ENCODE data around the gene PPA2. TPM values are rescaled to one million over a fixed set of nuclear protein-coding genes. Genes with fewer than 3 reads are reported as not detected.

PPA2 gene
- total RNA-seq, 4 donors from 2014 or later: 56.4 to 82.8 (median 60.2) TPM

GRCh38 chr4:105458001-105458400 lies 15.9 kb downstream of the PPA2 start:
- TF ChIP-seq, protein P1, sequence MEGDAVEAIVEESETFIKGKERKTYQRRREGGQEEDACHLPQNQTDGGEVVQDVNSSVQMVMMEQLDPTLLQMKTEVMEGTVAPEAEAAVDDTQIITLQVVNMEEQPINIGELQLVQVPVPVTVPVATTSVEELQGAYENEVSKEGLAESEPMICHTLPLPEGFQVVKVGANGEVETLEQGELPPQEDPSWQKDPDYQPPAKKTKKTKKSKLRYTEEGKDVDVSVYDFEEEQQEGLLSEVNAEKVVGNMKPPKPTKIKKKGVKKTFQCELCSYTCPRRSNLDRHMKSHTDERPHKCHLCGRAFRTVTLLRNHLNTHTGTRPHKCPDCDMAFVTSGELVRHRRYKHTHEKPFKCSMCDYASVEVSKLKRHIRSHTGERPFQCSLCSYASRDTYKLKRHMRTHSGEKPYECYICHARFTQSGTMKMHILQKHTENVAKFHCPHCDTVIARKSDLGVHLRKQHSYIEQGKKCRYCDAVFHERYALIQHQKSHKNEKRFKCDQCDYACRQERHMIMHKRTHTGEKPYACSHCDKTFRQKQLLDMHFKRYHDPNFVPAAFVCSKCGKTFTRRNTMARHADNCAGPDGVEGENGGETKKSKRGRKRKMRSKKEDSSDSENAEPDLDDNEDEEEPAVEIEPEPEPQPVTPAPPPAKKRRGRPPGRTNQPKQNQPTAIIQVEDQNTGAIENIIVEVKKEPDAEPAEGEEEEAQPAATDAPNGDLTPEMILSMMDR (IDR thresholded peaks at IDR 0.05; ENCODE audit: low read depth): no peak

DNA sequence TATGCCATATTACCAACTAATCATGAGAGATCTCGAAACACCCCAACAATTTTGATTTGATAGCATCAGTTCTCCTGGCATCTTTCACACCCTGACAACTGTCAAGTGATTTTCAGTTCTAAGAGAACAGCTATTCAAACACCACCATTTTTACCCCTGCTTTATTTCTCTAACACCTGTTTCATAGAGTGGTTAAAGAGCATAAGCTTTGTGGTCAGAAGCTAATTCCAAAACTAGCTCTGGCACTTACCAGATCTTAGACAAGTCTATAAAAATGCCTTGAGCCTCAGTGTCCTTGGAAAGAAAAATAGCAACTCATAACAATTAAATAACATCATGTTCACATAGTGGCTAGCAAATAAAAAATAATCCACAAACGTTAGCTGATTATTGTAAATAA lies 17.9 kb downstream of the PPA2 start:
- TF ChIP-seq, protein P1 (IDR thresholded peaks at IDR 0.05; ENCODE audit: low read depth): no peak

DNA sequence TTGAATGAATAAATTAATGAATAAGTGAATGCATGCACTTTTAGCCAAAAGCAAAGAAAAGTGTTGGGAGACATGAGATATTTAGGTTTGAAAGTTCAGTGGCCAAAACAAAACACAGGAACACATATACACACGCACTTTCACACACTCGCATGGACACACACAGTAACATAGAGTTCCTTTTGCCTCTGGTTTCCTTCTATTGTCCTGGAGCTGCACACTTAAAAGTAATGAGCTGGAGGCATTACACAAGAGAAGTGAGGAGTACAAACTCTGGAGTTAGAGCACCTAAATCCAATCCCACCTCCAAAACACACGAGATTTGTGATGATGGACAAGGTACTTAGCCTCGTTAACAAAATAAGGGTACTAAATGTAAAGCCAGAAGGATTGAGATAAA lies 18.7 kb downstream of the PPA2 start:
- TF ChIP-seq, protein P1 (IDR thresholded peaks at IDR 0.05; ENCODE audit: low read depth): no peak

DNA sequence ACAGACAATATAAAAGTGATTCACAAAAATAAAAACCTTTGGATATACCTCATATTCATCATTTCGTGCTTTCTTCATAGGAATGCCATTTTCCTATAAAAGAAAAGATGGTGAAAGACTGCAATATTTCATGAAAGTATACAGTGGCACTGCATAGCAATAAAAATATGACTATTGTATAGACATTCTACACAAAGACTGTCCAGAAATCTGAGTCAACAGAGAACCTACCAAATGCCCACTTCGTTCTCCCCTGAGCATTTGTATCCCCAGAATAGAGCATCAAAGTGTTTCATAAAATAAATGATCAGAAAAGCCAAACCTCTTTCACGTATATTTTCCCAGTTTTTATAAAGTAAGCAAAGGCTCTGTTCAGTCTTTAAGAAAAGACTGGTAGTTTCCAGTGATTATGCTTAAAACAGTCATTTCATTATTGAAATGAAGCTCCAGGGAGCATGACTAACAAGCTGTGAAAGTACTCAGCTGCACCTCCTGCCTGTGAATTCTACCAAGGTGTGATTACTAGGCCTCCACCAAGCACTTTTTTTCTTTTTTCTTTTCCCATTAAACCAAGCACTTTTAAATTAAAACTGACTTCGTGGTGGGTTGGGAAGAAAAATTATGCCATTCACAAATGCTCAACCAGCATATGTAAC lies 20.2 kb downstream of the PPA2 start:
- TF ChIP-seq, protein P1 (IDR thresholded peaks at IDR 0.05; ENCODE audit: low read depth): no peak

DNA sequence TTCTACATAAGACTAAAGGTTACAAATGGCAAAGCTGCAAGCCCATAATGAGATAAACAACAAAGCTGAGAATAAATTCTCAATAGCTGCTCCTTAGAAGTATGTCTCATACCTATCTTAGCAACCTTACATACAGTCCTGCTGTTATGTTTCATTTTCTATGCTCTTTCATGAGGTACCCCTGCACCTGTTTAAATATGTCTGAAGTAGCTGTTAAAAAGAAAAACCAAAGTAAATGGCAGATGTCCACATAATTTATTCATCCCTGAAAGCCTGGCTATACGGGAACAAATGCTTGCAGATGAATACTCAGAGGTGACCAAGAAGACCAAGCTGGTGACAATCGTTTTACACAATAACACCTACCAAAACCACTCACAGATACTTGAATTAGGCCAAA lies 22.5 kb downstream of the PPA2 start:
- TF ChIP-seq, protein P1 (IDR thresholded peaks at IDR 0.05; ENCODE audit: low read depth): no peak

DNA sequence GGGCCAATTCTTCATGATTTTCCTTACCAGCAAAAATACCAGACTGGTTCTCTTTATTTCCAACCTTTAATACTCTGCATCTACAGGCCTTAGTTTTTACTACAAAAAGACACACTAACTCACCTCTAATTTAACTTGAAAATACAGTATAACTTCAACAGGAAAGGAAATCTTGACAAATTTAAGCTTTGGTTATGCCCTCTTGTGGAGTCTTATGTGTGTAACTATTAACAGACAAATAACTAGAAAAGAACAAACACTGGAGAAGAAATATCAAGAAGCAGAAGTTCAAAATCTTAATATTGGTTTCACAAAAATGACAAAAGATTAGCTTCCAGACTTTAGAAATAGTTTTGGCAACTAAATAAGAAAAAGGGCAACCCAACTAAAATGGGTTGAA lies 33.0 kb downstream of the PPA2 start:
- TF ChIP-seq, protein P1 (IDR thresholded peaks at IDR 0.05; ENCODE audit: low read depth): no peak

DNA sequence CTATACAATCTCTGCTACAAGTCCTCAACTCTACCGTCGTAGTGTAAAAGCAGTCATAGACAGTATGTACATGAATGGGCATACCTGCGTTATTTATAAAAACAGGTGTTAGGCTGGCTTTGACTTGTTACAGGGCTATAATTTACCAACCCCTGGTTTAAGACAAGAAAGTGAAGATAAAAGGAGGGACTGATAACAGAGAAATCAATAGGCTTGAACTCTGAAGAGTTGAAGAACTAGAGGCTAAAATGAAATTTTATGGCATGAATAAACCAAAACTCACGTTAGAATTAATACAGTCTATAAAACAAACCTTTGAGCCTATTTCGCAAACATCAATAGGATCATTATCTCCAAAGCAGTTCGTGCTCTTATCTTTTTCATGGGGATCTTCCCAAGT lies 36.2 kb downstream of the PPA2 start:
- TF ChIP-seq, protein P1 (IDR thresholded peaks at IDR 0.05; ENCODE audit: low read depth): no peak

Data from subcutaneous adipose tissue (tissue), 4 donors.